ENCODE results near the gene GPX4. TPM values are rescaled to one million over a fixed set of nuclear protein-coding genes. Genes with fewer than 3 reads are reported as not detected.

Gene GPX4
- total and polyA plus RNA-seq, 2 experiments from 2014 or later: 351 to 573 TPM

DNA sequence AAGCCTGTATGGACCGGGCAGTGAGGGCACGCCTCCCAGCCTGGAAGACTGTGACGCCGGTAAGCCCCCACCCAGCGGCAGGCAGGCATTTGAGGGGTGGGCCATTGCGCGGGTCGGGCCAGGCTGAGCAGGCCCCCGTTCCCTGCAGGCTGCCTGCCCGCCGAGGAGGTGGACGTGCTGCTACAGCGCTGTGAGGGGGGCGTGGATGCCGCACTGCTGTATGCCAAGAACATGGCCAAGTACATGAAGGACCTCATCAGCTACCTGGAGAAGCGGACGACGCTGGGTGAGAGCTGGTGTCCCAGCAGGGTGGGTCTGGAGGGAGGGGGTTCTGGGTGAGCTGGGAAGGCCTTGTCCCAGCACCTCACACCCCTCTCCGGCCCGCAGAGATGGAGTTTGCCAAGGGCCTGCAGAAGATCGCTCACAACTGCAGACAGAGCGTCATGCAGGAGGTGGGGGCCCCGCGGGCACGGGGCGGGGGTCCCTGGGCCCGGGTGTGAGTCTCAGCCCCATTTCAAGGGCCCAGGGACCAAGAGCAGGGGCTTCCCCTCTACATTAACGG lies 29.8 kb upstream of the GPX4 start:
- Histone ChIP-seq H3F3A (replicated peaks; ENCODE audit: low read depth) (peaks cover 18% of the 10 kb centered on the region), H4K20me1 (replicated peaks; ENCODE audit: insufficient read depth) (0 out of 2 replicates have a peak, but pooled peaks cover 3% of the 10 kb centered on the region), H3K27ac (ENCODE audit: low read depth) (no peak overlapping the region), H3K4me2 (no peak overlapping the region), H3K79me2 (replicated peaks; ENCODE audit: insufficient read depth) (0 out of 2 replicates have a peak, but pooled peaks cover 4% of the 10 kb centered on the region), H3K27me3 (ENCODE audit: insufficient read depth) (0 out of 2 replicates have a peak, but pooled peaks cover 5% of the 10 kb centered on the region), H3K36me3 (ENCODE audit: insufficient read depth) (peaks cover 4% of the 10 kb centered on the region; the same call in 1 of the 2 replicates), H3K9me2 (ENCODE audit: insufficient read depth) (no peaks in the 10 kb centered on the region), H3K4me3 (no peak overlapping the region), H2AFZ (no peak overlapping the region), H3K4me1 (ENCODE audit: insufficient read depth) (no peaks in the 10 kb centered on the region)
- Mint-ChIP-seq H3K36me3 (ENCODE audit: low read depth) (peaks cover 27% of the 10 kb centered on the region), H3K9me3 (no peaks in the 10 kb centered on the region), H3K4me1 (peaks cover 5% of the 10 kb centered on the region; the same call in 1 of the 3 replicates), H3K4me3 (no peak overlapping the region), H3K27ac (no peak overlapping the region), H3K27me3 (ENCODE audit: insufficient read depth, low read depth, poor library complexity) (peaks cover 10% of the 10 kb centered on the region)
- no peak for TF ChIP-seq POLR2AphosphoS5 (IDR thresholded peaks at IDR 0.05; ENCODE audit: low read depth)
- TF ChIP-seq, protein P1, sequence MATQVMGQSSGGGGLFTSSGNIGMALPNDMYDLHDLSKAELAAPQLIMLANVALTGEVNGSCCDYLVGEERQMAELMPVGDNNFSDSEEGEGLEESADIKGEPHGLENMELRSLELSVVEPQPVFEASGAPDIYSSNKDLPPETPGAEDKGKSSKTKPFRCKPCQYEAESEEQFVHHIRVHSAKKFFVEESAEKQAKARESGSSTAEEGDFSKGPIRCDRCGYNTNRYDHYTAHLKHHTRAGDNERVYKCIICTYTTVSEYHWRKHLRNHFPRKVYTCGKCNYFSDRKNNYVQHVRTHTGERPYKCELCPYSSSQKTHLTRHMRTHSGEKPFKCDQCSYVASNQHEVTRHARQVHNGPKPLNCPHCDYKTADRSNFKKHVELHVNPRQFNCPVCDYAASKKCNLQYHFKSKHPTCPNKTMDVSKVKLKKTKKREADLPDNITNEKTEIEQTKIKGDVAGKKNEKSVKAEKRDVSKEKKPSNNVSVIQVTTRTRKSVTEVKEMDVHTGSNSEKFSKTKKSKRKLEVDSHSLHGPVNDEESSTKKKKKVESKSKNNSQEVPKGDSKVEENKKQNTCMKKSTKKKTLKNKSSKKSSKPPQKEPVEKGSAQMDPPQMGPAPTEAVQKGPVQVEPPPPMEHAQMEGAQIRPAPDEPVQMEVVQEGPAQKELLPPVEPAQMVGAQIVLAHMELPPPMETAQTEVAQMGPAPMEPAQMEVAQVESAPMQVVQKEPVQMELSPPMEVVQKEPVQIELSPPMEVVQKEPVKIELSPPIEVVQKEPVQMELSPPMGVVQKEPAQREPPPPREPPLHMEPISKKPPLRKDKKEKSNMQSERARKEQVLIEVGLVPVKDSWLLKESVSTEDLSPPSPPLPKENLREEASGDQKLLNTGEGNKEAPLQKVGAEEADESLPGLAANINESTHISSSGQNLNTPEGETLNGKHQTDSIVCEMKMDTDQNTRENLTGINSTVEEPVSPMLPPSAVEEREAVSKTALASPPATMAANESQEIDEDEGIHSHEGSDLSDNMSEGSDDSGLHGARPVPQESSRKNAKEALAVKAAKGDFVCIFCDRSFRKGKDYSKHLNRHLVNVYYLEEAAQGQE (IDR thresholded peaks at IDR 0.05; ENCODE audit: unreplicated experiment): no peak
- no peak for TF ChIP-seq STAT1 (IDR thresholded peaks at IDR 0.05; ENCODE audit: unreplicated experiment)
- TF ChIP-seq ZNF114 (CRISPR knock-in tag; IDR thresholded peaks at IDR 0.05): no peak
- TF ChIP-seq, protein P2, sequence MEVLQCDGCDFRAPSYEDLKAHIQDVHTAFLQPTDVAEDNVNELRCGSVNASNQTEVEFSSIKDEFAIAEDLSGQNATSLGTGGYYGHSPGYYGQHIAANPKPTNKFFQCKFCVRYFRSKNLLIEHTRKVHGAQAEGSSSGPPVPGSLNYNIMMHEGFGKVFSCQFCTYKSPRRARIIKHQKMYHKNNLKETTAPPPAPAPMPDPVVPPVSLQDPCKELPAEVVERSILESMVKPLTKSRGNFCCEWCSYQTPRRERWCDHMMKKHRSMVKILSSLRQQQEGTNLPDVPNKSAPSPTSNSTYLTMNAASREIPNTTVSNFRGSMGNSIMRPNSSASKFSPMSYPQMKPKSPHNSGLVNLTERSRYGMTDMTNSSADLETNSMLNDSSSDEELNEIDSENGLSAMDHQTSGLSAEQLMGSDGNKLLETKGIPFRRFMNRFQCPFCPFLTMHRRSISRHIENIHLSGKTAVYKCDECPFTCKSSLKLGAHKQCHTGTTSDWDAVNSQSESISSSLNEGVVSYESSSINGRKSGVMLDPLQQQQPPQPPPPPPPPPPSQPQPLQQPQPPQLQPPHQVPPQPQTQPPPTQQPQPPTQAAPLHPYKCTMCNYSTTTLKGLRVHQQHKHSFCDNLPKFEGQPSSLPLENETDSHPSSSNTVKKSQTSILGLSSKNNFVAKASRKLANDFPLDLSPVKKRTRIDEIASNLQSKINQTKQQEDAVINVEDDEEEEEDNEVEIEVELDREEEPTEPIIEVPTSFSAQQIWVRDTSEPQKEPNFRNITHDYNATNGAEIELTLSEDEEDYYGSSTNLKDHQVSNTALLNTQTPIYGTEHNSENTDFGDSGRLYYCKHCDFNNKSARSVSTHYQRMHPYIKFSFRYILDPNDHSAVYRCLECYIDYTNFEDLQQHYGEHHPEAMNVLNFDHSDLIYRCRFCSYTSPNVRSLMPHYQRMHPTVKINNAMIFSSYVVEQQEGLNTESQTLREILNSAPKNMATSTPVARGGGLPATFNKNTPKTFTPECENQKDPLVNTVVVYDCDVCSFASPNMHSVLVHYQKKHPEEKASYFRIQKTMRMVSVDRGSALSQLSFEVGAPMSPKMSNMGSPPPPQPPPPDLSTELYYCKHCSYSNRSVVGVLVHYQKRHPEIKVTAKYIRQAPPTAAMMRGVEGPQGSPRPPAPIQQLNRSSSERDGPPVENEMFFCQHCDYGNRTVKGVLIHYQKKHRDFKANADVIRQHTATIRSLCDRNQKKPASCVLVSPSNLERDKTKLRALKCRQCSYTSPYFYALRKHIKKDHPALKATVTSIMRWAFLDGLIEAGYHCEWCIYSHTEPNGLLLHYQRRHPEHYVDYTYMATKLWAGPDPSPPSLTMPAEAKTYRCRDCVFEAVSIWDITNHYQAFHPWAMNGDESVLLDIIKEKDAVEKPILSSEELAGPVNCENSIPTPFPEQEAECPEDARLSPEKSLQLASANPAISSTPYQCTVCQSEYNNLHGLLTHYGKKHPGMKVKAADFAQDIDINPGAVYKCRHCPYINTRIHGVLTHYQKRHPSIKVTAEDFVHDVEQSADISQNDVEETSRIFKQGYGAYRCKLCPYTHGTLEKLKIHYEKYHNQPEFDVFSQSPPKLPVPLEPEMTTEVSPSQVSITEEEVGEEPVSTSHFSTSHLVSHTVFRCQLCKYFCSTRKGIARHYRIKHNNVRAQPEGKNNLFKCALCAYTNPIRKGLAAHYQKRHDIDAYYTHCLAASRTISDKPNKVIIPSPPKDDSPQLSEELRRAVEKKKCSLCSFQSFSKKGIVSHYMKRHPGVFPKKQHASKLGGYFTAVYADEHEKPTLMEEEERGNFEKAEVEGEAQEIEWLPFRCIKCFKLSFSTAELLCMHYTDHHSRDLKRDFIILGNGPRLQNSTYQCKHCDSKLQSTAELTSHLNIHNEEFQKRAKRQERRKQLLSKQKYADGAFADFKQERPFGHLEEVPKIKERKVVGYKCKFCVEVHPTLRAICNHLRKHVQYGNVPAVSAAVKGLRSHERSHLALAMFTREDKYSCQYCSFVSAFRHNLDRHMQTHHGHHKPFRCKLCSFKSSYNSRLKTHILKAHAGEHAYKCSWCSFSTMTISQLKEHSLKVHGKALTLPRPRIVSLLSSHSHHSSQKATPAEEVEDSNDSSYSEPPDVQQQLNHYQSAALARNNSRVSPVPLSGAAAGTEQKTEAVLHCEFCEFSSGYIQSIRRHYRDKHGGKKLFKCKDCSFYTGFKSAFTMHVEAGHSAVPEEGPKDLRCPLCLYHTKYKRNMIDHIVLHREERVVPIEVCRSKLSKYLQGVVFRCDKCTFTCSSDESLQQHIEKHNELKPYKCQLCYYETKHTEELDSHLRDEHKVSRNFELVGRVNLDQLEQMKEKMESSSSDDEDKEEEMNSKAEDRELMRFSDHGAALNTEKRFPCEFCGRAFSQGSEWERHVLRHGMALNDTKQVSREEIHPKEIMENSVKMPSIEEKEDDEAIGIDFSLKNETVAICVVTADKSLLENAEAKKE (CRISPR knock-in tag; IDR thresholded peaks at IDR 0.05): no peak
- TF ChIP-seq EZH2 (IDR thresholded peaks at IDR 0.05; ENCODE audit: low read depth, unreplicated experiment): no peak
- TF ChIP-seq, protein P3, sequence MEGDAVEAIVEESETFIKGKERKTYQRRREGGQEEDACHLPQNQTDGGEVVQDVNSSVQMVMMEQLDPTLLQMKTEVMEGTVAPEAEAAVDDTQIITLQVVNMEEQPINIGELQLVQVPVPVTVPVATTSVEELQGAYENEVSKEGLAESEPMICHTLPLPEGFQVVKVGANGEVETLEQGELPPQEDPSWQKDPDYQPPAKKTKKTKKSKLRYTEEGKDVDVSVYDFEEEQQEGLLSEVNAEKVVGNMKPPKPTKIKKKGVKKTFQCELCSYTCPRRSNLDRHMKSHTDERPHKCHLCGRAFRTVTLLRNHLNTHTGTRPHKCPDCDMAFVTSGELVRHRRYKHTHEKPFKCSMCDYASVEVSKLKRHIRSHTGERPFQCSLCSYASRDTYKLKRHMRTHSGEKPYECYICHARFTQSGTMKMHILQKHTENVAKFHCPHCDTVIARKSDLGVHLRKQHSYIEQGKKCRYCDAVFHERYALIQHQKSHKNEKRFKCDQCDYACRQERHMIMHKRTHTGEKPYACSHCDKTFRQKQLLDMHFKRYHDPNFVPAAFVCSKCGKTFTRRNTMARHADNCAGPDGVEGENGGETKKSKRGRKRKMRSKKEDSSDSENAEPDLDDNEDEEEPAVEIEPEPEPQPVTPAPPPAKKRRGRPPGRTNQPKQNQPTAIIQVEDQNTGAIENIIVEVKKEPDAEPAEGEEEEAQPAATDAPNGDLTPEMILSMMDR (conservative IDR thresholded peaks at IDR 0.05; ENCODE audit: low read depth in 2 of 2): no peak
- TF ChIP-seq CREB1 (CRISPR knock-in tag; IDR thresholded peaks at IDR 0.05; ENCODE audit: low read depth): no peak
- TF ChIP-seq JUNB (IDR thresholded peaks at IDR 0.05; ENCODE audit: unreplicated experiment): no peak
- TF ChIP-seq EZH2phosphoT487 (IDR thresholded peaks at IDR 0.05; ENCODE audit: unreplicated experiment): no peak
- TF ChIP-seq, protein P4, sequence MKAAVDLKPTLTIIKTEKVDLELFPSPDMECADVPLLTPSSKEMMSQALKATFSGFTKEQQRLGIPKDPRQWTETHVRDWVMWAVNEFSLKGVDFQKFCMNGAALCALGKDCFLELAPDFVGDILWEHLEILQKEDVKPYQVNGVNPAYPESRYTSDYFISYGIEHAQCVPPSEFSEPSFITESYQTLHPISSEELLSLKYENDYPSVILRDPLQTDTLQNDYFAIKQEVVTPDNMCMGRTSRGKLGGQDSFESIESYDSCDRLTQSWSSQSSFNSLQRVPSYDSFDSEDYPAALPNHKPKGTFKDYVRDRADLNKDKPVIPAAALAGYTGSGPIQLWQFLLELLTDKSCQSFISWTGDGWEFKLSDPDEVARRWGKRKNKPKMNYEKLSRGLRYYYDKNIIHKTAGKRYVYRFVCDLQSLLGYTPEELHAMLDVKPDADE (IDR thresholded peaks at IDR 0.05): no peak
- no peak for TF ChIP-seq NANOG (IDR thresholded peaks at IDR 0.05; ENCODE audit: borderline replicate concordance)
- TF ChIP-seq ZNF331 (CRISPR knock-in tag; IDR thresholded peaks at IDR 0.05; ENCODE audit: low read depth): no peak
- no peak for ATAC-seq
- DNase-seq (ENCODE audit: low spot score): no peak
